SJSA1 (cell line): ENCODE results near the gene CAMK4. TPM values are rescaled to one million over a fixed set of nuclear protein-coding genes. Genes with fewer than 3 reads are reported as not detected.

Source experiments
- DNase-seq, 2 experiments: peaks; one replicate each; pipeline ENCODE4 v3.0.0-alpha.2; 2015 to 2020; ENCODE audit warnings: low spot score in 2 of 2, low read depth in 1 of 2
- H3K27ac ChIP-seq: fragments of 250-450 bp; sonication (Bioruptor Pico); 2 replicates; pipeline ENCODE4 v1.5.1; 2020; ENCODE audit warnings: mild to moderate bottlenecking, moderate library complexity
- H3K27me3 ChIP-seq: fragments of 250-450 bp; sonication (Bioruptor Pico); replicated peaks from 2 replicates; pipeline ENCODE4 v1.5.1; 2020; ENCODE audit warnings: mild to moderate bottlenecking, moderate library complexity
- H3K36me3 ChIP-seq: fragments of 250-450 bp; sonication (Bioruptor Pico); 2 replicates; pipeline ENCODE4 v1.5.1; 2020; ENCODE audit warnings: mild to moderate bottlenecking
- H3K4me1 ChIP-seq: fragments of 250-450 bp; sonication (Bioruptor Pico); replicated peaks from 2 replicates; pipeline ENCODE4 v1.6.1; 2021; ENCODE audit warnings: mild to moderate bottlenecking
- H3K4me3 ChIP-seq: fragments of 250-450 bp; sonication (Bioruptor Pico); 2 replicates; pipeline ENCODE4 v1.5.1; 2020; ENCODE audit warnings: mild to moderate bottlenecking
- H3K9me3 ChIP-seq: fragments of 250-450 bp; sonication (Bioruptor Pico); replicated peaks from 2 replicates; pipeline ENCODE4 v1.5.1; 2020; ENCODE audit warnings: mild to moderate bottlenecking
- total RNA-seq: library from RNA; depleted of rRNA; stranded (reverse); fragments of >200 nt; shearing (Covaris generic); gene quantifications from 2 replicates; pipeline ENCODE4 v1.2.3, GENCODE V29; 2014

Gene CAMK4
- total RNA-seq, 1 experiment from 2014 or later, result 3.6 TPM

DNA sequence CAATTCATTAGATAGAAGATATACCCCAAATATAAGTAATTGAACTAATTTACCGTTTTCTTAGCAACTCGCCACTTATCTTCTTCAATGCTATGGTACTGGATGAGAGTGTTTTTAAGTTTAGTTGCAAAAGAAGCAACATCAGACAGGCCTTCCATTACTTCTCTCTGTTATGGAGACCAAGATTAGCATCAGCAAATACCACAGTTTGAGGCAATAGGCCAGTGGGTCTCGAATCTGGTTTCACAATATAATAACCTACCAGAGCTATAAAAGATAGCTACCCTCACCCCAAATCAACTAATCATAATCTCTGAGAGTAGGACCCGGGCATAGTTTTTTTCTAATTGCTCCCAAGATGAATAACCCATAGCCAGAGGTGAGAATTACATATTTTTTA lies 283.1 kb downstream of the CAMK4 start:
- H3K36me3 ChIP-seq, result 0 out of 2 replicates have a peak, but pooled peaks cover 3% of the 10 kb centered on the region
- H3K4me3 ChIP-seq, result no peak overlapping the region
- H3K27me3 ChIP-seq, result no peaks in the 10 kb centered on the region
- DNase-seq, result no peak
- H3K4me1 ChIP-seq, result no peaks in the 10 kb centered on the region
- H3K9me3 ChIP-seq, result no peaks in the 10 kb centered on the region
- no peak overlapping the region for H3K27ac ChIP-seq

DNA sequence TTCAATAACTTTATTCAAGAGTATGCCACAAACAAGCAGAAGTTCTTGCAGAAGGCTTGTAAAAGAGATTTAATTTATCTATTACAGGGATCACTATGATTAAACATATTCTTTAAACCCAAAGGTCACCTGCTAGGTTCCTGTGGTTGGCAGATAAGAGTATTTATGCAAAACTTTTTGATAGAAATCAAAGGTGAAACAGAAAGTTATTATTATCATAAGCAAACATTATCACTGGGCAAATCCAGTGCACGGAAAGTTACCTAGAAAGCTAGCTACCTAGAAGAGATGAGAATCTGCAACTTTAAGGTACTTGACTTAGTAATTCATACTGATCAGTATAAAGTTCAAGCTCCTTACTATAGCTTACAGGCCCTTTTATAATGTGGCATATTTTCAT lies 284.9 kb downstream of the CAMK4 start:
- DNase-seq, result no peak

DNA sequence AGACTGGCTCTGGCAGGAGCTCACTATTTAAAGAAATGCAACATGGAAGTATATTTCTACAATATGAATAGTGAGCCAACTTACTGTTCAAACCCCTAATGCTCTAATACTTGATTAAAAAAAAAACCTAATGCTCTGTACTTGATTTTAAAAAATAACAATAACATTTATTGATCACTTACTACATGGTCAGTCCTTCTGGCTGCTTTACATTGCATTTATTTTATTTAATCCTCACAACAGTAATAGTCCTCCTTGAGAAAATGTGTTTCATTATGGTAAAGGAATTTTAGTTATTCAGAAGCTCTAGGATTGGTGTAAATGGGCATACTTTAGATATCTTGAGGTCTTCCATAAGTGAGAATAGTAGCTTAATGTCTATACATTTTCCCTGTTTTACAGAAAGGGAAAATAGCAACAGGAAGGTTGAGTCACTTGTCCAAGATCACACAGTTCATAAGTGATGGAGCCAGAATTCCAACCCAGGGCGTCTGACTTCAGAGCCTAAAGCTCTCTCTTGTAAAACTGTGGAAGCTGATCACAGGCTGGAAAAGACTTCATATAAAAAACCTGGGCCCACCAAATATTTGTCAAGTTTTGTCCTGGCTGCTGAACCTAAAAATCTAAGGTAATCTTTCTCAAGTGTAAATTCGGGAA lies 287.1 kb downstream of the CAMK4 start:
- Histone ChIP-seq H3K27ac (no peak overlapping the region), H3K27me3 (no peaks in the 10 kb centered on the region), H3K9me3 (no peaks in the 10 kb centered on the region), H3K4me1 (0 out of 2 replicates have a peak, but pooled peaks cover 4% of the 10 kb centered on the region), H3K4me3 (peak overlapping the region; percentile 68), H3K36me3 (0 out of 2 replicates have a peak, but pooled peaks cover 3% of the 10 kb centered on the region)
- no peak for DNase-seq

More for the DNA sequence above, 284.9 kb downstream of the CAMK4 start:
- Histone ChIP-seq H3K9me3 (no peaks in the 10 kb centered on the region), H3K27ac (no peak overlapping the region), H3K4me3 (no peak overlapping the region), H3K4me1 (0 out of 2 replicates have a peak, but pooled peaks cover 4% of the 10 kb centered on the region), H3K27me3 (no peaks in the 10 kb centered on the region), H3K36me3 (0 out of 2 replicates have a peak, but pooled peaks cover 3% of the 10 kb centered on the region)

DNA sequence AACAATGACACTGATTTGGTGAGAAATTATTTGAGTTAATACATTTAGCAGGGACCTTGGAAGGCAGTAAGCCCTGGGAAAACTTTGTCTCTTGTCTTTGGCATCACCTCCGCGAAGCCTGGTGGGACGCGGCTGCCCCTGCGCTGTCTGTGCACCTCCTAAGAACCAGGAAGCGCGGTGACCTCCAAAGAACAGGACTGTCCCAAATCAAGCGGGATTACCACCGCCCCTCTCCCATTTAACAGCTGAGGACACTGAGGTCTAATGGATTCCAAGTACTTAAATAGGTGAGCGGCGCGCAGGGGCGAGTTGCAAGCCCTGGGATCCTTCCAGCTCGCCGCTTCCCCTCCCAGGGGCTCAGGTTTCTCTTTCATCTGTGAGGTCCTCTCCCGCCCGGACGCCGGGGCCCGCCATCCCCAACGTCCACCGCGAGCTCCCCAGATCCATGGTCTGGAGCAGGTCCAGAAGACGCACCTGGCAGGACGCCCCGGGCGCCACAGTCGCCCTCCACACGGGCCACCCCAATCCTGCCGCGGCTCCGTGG lies 287.7 kb downstream of the CAMK4 start:
- H3K36me3 ChIP-seq, result 0 out of 2 replicates have a peak, but pooled peaks cover 3% of the 10 kb centered on the region
- no peaks in the 10 kb centered on the region for H3K9me3 ChIP-seq
- no peaks in the 10 kb centered on the region for H3K27me3 ChIP-seq
- DNase-seq, result no peak
- H3K27ac ChIP-seq, result no peak overlapping the region
- peak overlapping the region; percentile 68 for H3K4me3 ChIP-seq
- 0 out of 2 replicates have a peak, but pooled peaks cover 4% of the 10 kb centered on the region for H3K4me1 ChIP-seq

DNA sequence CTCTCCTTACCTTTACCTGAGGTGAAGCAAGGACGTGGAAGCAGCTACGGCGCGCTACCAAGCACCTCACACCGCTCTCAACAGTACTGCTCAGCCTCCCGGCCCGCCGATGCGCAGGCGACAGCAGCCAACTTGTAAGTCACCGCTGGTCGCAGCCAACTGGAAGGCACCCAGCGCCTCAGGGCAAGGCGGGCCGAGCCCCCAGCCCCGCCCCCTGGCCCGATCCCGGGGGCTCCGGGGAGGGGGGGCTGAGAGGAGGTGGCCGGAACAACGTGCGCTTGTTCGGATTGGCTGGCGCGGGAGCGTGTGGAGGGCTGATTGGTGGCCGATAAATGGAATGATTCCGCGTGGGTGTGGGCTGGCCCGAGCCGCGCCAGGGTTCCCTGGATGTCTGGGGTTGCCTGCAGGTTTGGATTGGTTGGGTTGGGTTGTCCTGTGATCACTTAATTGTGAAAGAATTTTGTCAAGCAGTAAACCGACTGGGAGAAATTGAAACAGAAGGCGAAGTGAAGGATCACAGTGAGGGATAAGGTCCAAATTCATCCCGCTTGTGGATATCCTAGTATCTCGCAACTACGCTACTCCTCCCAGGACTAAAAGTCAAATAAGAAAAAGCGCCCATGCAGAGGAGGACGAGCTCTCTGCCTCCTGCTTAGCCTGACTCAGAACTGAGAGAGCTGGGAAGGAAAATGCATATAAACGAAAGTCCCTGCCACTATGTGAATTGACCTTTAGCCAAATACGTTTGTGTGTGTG lies 288.4 kb downstream of the CAMK4 start, which contains the start of gene STARD4:
Gene STARD4, minus strand, starts transcription at position 161 of the 756 bp plus-strand sequence. CDS start 5,102 bp downstream, outside the sequence.
- Histone ChIP-seq H3K27me3 (no peaks in the 10 kb centered on the region), H3K36me3 (0 out of 2 replicates have a peak, but pooled peaks cover 3% of the 10 kb centered on the region), H3K9me3 (no peaks in the 10 kb centered on the region), H3K4me3 (peak within 1 kb of the TSS; percentile 68), H3K4me1 (0 out of 2 replicates have a peak, but pooled peaks cover 4% of the 10 kb centered on the region), H3K27ac (peak within 1 kb of the TSS; percentile 3; the same call in 1 of the 2 replicates)
- peak; percentile 96 for DNase-seq

DNA sequence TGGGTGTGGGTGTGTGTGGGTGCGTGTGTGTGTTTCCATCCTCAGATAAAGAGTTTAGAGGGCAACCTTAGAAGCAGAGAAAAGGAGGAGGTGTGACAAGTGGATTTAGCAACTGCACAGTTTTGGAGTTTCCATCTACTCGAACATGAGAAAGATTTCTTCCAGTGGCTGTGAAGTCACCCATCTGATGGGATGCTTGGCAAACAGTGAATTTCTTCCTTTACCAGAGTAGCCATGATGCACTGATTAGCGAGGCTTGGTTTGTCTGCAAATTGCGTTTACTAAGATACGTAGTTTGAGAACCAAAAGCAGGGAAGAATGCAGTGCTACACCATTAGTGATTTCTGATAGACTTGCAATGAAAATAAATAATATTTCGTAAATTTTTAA lies 288.9 kb downstream of the CAMK4 start:
- H3K27me3 ChIP-seq, result no peaks in the 10 kb centered on the region
- H3K4me1 ChIP-seq, result 0 out of 2 replicates have a peak, but pooled peaks cover 4% of the 10 kb centered on the region
- H3K9me3 ChIP-seq, result no peaks in the 10 kb centered on the region
- H3K4me3 ChIP-seq, result peak overlapping the region; percentile 68
- H3K36me3 ChIP-seq, result 0 out of 2 replicates have a peak, but pooled peaks cover 3% of the 10 kb centered on the region
- H3K27ac ChIP-seq, result peak overlapping the region; percentile 3; the same call in 1 of the 2 replicates
- no peak for DNase-seq

DNA sequence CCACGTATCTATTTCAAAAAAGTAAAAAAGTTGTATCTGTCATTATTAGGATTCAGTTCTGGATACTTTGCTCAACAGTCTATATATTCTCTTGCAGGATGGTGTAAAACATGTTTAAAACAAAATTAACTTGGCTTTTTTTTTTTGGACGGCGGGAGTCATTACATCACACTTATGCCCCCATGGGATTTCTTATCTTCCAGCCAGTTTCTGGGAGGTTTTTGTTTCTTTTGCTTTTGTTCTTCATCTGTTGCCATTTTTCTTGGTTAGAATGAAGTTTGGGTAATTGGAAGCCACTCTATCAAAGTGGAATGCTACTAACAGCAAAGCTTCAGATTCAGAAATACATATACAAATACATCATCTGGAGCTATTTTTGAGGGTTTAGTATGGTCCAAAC lies 289.9 kb downstream of the CAMK4 start:
- no peak for DNase-seq
- Histone ChIP-seq H3K27ac (no peak overlapping the region), H3K36me3 (0 out of 2 replicates have a peak, but pooled peaks cover 3% of the 10 kb centered on the region)

DNA sequence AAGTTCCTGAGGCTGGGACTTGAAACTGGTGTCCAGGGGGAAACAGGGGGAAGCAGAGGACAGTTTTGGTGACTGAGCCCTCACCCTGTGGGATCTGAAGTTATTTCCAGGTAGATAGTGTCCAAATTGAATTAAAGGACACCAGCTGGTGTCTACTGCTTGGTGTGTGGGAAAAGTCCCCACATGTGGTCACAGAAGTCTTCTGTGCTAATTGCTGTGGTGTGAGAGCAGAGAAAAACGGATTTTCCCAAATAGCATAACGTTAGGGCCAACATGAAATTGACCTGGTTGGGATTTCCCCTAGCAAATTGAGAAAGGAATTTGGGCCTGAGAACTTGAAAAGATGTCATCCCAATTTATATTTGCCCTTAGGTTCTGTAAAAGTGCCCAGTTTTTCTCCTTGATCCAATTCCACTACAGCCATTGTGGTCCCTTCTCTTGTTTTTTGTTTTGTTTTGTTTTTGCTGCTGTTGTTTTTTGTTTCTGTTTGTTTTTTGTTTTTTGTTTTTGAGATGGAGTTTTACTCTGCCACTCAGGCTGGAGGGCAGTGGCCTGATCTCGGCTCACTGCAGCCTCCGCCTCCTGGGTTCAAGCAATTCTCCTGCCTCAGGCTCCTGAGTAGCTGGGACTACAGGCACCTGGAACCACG lies 293.8 kb downstream of the CAMK4 start:
- H3K4me1 ChIP-seq, result 0 out of 2 replicates have a peak, but pooled peaks cover 3% of the 10 kb centered on the region
- H3K27ac ChIP-seq, result no peak overlapping the region
- peaks cover 9% of the 10 kb centered on the region; the same call in 1 of the 2 replicates for H3K27me3 ChIP-seq
- no peak for DNase-seq
- H3K4me3 ChIP-seq, result no peak overlapping the region
- no peaks in the 10 kb centered on the region for H3K9me3 ChIP-seq
- H3K36me3 ChIP-seq, result no peaks in the 10 kb centered on the region

More for the DNA sequence above, 289.9 kb downstream of the CAMK4 start:
- Histone ChIP-seq H3K27me3 (no peaks in the 10 kb centered on the region), H3K4me3 (no peak overlapping the region), H3K4me1 (0 out of 2 replicates have a peak, but pooled peaks cover 4% of the 10 kb centered on the region), H3K9me3 (no peaks in the 10 kb centered on the region)

DNA sequence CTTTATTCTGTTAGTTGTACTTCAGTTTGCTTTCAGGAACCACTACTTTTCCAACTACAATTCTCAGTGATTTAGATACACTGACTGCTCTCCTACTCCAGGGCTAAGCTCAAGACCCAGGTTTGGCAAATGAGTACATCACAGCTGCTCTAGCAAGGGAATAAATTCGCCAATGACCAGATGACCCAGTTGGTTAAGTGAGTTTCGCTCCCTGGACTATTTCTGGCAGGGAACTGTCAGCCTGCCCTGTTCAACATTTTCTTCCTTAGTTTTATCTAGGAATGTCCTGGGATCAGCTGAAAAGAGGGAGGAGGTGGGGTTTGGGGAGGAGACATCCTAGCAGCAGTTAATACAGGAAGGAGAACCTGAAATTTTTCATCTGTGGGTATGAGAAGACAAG lies 294.6 kb downstream of the CAMK4 start:
- Histone ChIP-seq H3K27ac (no peak overlapping the region), H3K27me3 (peaks cover 9% of the 10 kb centered on the region; the same call in 1 of the 2 replicates), H3K4me1 (no peaks in the 10 kb centered on the region), H3K4me3 (no peak overlapping the region), H3K36me3 (no peaks in the 10 kb centered on the region), H3K9me3 (no peaks in the 10 kb centered on the region)
- no peak for DNase-seq

DNA sequence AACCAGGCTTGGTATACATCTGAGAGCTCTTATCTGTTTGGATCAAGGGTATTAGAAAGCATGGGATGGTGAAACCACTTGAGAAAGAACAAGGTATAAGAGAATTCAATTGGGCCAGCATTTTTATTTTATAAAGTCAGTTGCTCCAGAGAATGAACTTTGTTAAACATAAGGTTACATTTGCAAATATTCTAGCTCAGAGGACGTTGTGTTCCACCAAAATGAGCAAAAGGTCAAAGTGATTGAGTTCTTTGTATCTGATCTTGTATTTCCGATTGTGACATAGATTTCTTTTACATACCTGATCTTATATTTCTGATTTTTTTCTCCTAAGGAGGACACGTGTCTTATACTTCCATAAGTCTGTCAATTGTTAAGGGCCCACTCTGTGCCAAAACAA lies 296.7 kb downstream of the CAMK4 start:
- DNase-seq, result no peak
- H3K4me1 ChIP-seq, result no peaks in the 10 kb centered on the region
- peaks cover 9% of the 10 kb centered on the region; the same call in 1 of the 2 replicates for H3K27me3 ChIP-seq
- no peaks in the 10 kb centered on the region for H3K9me3 ChIP-seq
- no peak overlapping the region for H3K27ac ChIP-seq
- H3K36me3 ChIP-seq, result no peaks in the 10 kb centered on the region
- no peak overlapping the region for H3K4me3 ChIP-seq

DNA sequence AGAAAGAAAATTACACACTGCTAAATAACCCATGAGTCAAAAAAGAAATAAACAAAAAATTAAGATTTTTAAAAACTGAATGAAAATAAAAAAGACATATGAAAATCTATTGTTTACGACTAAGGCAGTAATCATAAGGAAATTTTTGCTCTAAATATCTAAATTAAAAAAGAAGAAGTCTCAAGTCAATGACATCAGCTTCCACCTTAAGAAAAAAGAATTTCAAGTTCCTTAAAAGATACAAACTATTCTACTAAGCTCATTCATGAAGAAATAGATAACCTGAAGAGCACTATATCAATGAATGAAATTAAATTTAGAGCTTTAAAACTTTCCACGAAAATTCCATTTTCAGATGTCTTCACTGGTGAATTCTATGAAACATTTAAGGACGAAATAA lies 303.9 kb downstream of the CAMK4 start:
- peaks cover 6% of the 10 kb centered on the region for H3K4me1 ChIP-seq
- no peaks in the 10 kb centered on the region for H3K36me3 ChIP-seq
- no peak for DNase-seq
- no peak overlapping the region for H3K27ac ChIP-seq
- no peaks in the 10 kb centered on the region for H3K9me3 ChIP-seq
- no peaks in the 10 kb centered on the region for H3K27me3 ChIP-seq
- no peak overlapping the region for H3K4me3 ChIP-seq

DNA sequence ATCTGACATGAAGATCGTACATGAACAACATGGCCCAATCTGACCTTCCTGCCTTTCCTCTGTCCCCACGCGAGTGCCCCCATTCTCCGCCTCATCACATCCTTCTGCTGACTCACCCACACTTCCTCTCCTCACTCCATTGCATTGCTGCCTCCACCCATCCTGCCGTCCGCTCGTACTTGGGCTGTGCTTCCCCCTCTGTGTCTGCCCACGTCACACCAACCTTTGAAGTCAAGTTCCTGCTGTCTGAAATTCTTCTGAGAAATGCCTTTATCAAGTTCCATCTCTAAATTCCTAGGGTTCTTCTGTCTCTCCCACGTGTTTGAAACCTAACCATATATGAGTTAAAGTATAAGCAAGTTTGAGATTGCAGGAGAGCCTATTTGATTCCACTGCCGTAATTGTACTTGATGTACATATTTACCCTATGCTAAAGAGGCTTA lies 306.1 kb downstream of the CAMK4 start:
- Histone ChIP-seq H3K9me3 (no peaks in the 10 kb centered on the region), H3K4me1 (peaks cover 6% of the 10 kb centered on the region), H3K36me3 (no peaks in the 10 kb centered on the region), H3K4me3 (no peak overlapping the region), H3K27ac (no peak overlapping the region), H3K27me3 (no peaks in the 10 kb centered on the region)
- DNase-seq, result peak; percentile 28 to 63
